Right renal cortex interstitium (tissue), 3 donors: ENCODE results near the gene MCCC1. TPM values are rescaled to one million over a fixed set of nuclear protein-coding genes. Genes with fewer than 3 reads are reported as not detected.
"Not testable (repeated sequence)": the region's sequence is repeated elsewhere in the genome, so short reads cannot be mapped to it uniquely, and the experiment has no call there.

Experiments
- DNase-seq, 3 donors: peaks; one replicate each; pipeline ENCODE4 v3.0.0-alpha.2; 2013; ENCODE audit warnings: low read depth in 3 of 3, low spot score in 2 of 3
- polyA plus RNA-seq, 3 donors: library from polyadenylated mRNA; unstranded; fragments of 120-200 nt; gene quantifications; one replicate each; pipeline ENCODE4 v1.2.1, GENCODE V29; 2013; ENCODE audit not compliant: insufficient read length in 3 of 3

MCCC1 gene
- polyA plus RNA-seq, 3 donors, result 55.6 to 63.3 (median 61.2) TPM

DNA sequence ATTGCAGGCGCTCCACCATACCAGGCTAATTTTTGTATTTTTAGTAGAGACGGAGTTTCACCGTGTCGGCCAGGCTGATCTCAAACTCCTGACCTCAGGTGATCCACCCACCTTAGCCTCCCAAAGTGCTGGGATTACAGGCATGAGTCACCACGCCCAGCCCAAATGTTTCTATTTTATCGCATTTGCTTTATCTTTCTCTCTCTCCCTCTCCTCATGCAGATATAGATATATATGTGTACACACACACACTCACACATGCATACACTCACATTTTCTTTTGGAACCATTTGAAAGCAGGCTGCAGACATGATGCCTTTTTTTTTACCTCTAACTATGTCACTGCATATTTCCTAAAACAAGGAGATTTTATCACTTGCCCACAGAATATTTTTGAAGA, 7.3 kb upstream of the MCCC1 start:
- no peak for DNase-seq

- not testable (repeated sequence) for DNase-seq
Observed at GRCh38 chr3:183103950-183104349, 4.7 kb upstream of the MCCC1 start.

GRCh38 chr3:183101040-183101439, 1.7 kb upstream of the MCCC1 start:
- not testable (repeated sequence) for DNase-seq

DNA sequence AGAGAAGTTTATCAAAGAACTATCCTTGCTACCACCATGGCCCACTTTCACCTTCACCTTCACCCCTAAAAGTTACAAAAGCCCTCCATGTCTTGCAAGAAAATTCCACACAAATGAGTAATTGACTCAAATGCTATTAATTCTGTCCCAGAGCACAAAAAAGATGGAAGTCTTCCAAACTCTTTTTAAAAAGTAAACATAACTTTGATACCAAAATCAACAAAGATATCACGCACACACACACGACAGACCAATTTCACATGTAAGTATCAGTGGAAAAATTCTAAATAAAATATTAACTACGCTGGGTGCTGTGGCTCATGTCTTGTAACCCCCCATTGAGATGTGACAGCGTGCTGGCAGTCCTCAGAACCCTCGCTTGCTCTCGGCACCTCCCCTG, 1.1 kb upstream of the MCCC1 start:
- no peak for DNase-seq

- no peak for DNase-seq
Observed at GRCh38 chr3:183099838-183100204, 525 bp upstream of the MCCC1 start.

DNA sequence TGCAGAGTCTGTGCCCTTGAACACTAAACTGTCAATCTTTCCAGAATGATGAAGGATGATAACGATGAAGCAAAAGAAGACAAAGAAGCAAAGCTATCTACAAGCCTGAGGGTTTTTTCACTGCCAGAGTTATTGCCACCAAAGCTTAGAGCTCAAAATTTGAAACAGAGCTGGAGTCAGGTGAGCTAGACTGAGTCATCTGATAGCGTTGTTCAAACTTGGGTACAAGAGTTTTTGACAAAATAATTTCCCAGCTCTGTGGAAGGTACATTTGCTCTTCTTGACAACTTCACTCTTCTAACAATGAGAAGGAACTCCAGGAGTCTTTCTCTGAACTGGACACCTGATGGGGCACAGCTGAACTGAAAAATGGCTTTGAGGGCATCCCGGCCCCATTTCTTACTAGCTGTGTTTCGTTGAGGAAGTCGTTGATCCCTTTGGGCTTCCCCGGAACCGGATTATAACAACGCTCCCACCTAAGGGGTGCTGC, 715 bp downstream of the MCCC1 start:
- DNase-seq, result no peak

DNA sequence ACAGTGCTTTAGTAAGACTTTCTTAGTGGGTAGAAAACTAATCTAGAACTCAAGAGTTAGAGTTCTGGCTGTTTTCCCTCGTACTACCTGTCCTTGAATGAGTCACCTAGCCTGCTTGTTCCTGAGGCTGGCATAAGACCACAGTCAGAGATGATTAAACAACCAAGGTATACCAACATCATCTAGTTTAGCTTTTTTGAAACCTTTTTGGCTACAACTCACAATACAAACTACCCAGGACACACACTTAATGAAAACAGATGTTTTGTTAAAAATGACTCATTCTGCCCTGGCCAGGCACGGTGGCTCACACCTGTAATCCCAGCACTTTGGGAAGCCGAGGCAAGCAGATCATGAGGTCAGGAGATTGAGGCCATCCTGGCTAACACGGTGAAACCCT, 4.6 kb downstream of the MCCC1 start:
- no peak for DNase-seq

DNA sequence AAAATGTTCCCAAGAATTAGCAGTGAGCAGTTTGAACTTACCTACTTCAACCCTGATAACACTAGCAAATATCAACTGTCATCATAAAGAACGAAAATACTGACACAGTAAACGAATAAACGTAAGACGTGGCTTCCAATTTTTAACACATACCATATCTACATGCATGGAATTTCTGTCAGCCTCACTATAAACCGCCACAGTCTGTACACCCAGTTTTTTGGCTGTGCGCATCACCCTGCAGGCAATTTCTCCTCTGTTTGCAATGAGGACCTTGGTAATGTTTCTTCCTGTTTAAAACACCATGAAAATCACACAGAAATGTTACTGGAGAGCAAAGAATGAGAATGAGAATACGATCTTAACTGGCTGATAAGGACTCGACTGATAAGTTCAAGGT, 7.0 kb downstream of the MCCC1 start:
- DNase-seq, result no peak

GRCh38 chr3:183087184-183087583, 12.1 kb downstream of the MCCC1 start:
- no peak for DNase-seq

GRCh38 chr3:183085634-183086390, 13.5 kb downstream of the MCCC1 start:
- no peak for DNase-seq

DNA sequence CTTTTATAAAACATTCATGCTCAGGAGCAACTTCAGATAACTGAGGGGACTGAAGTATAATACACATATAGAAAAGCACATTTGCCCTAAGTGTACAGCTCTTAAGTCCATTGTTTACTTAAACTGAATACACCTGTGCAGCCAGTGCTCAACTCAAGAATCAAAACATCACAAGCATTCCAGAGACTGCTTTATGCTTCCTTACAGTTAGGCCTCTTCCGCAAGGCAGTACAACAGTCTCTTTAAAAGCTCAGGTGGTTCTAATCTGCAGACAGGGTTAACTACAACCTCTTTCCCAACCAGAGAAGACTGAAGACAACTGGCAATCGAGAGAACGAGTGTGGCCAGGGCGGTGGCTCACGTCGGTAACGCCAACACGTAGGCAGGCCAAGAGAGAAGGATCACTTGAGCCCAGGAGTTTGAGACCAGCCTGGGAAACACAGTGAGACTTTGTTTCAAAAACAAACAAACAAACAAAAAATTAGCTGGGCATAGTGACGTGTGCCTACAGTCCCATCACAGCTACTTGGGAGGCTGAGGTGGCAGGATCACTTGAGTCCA, 16.9 kb downstream of the MCCC1 start:
- no peak for DNase-seq

DNA sequence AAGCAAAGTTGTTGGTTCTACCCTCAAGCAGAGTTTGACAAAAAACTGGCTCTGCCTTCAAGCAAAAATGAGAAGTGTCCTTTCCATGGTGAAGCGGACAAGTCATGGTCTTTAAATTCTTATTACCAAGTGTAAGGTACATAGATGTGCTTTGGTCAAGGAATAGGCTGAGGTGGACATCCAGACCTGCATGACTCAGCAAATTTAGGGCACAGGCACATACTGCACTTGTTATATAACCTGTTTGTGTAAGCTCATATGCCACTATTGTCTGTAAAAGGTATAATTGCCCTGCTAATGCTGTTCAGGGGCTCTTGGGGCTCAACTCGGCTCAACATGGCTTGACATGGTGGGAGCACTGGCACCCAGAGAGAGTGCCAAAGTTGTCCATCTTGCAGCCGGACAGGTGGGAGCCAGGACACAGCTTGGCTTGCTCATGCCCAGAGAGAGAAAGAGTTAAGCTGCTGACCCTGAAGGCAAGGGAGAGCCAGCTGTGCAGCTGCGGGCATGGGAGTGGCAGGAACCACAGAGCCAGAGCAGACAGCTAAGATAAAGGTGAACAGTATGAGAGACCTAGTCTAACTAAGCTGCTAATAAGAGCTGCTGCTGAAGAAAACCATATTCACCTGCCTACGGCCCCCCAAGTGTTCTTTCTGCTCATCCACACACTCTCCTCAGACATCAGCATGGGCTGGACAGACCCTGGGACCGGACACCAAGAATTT, 17.7 kb downstream of the MCCC1 start:
- DNase-seq, result no peak

- DNase-seq, result no peak
Observed at GRCh38 chr3:183080628-183081027, 18.7 kb downstream of the MCCC1 start.

DNA sequence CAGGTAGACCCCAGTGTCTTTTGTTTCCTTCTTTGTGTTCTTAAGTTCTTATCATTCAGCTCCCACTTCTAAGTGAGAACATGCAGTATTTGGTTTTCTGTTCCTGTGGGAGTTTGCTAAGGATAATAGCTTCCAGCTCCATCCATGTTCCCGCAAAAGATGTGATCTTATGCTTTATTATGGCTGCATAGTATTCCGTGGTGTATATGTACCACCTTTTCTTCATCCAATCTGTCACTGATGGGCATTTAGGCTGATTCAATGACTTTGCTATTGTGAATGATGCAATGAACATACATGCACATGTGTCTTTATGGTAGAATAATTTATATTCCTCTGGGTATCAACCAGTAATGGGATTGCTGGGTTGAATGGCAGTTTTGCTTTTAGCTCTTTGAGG, 24.4 kb downstream of the MCCC1 start:
- no peak for DNase-seq

- no peak for DNase-seq
Observed at GRCh38 chr3:183074261-183074660, 25.0 kb downstream of the MCCC1 start.

DNA sequence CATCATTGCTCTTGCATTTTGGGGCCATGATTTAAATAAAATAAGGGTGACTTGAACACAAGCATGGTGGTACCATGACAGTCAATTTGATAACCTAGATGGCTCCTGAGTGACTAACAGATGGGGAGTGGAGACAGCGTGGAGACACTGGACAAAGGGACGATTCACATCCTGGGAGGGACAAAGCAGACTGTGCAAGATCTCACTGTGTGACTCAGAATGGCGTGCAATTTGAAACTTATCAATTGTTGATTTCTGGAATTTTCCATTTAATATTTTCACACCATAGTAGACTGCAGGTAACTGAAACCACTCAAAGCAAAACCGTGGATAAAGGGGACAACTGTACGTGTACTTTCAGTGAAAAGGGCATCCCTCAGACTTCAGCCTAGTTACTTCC, 25.5 kb downstream of the MCCC1 start:
- DNase-seq, result no peak

- no peak for DNase-seq
Observed at GRCh38 chr3:183070892-183071291, 28.4 kb downstream of the MCCC1 start.

DNA sequence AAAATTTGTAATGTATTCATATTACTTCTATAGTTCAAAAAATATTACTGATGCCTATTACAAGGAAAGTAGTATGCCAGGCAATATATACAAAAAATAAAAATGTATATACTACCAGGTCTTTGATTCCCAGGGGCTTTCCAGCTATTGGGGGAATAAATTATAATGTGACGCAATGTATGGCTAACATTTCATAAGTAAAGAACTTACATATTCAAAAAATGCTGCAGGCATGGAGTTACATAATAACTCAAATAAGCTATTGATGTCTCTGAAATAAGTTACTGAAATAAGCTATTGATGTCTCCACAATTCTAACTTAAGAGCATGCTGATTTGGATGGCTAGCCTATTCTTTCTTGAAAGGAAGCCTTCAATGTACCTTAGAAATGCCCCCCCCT, 30.2 kb downstream of the MCCC1 start:
- no peak for DNase-seq

- DNase-seq, result not testable (repeated sequence)
Observed at GRCh38 chr3:183066891-183067290, 32.4 kb downstream of the MCCC1 start.

DNA sequence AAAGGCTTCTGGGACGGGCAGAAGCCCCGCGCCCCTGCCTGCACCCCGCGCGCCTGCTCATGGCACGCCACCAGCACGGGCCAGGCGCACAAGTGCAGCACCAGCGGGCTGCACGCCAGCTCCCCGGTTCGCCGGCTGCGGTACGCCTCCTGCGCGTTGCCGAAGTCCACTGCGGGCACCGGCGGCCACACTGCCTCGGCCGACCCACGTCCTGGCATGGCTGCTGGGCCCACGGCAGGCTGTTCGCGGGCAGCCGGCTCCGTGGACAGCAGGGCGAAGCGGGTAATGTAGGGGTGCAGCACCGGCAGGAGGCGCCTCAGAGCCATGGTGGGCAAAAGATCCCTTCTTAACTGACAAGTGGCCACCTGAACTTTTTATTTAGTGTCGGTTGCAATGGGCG, 34.8 kb downstream of the MCCC1 start:
- no peak for DNase-seq

GRCh38 chr3:183061391-183062172, 37.7 kb downstream of the MCCC1 start:
- DNase-seq, result no peak
